Measurements from ENCODE around the gene AP4S1.
A peak's percentile ranks its signal among the peaks of the same experiment; 100 is the strongest.
"Not testable (repeated sequence)": the region's sequence is repeated elsewhere in the genome, so short reads cannot be mapped to it uniquely, and the experiment has no call there.

AP4S1 gene, protein sequence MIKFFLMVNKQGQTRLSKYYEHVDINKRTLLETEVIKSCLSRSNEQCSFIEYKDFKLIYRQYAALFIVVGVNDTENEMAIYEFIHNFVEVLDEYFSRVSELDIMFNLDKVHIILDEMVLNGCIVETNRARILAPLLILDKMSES

GRCh38 chr14:31025367-31026076 lies at the start of gene AP4S1:
TSS of gene AP4S1 (plus strand) at chr14:31025649. CDS start at chr14:31066197, 40,548 bp downstream.
- peak; percentile 35 for DNase-seq

- no peak for DNase-seq
These were observed 47.7 kb upstream of the AP4S1 start for GRCh38 chr14:30977752-30978151.

DNA sequence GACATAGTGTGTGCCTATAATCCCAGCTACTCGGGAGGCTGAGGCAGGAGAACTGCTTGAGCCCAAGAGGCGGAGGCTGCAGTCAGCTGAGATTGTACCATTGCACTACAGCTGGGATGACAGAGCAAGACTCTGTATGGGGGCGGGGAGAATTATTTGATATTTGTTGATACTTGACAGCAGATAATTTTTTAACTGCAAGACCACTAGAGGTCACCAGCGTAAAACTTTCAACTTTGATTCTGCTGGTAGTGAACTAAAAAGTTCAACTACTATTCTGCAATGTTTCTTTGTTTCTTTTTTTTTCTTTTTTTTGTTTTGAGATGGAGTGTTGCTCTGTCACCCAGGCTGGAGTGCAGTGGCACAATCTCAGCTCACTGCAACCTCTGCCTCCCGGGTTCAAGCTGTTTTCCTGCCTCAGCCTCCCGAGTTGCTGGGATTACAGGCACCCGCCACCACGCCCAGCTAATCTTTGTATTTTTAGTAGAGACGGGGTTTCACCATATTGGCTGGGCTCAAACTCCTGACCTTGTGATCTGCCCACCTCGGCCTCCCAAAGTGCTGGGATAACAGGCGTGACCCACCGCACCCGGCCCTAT lies 45.2 kb upstream of the AP4S1 start:
- not testable (repeated sequence) for DNase-seq

DNA sequence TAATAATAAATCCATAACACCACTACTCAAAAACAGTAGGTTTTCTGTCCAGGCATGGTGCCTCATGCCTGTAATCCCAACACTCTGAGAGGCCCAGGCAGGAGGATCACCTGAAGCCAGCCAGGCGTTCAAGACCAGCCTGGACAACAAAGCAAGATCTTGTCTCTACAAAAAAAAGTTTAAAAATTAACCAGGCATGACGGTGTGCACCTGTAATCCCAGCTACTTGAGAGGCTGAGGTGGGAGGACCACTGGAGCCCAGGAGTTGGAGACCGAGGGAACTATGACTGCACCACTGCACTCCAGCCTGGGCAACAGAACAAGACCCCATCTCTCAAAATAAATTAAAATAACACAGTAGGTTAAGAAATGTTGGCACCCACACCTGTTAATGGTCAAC lies 44.5 kb upstream of the AP4S1 start:
- no peak for DNase-seq

GRCh38 chr14:30982533-30982932 lies 42.9 kb upstream of the AP4S1 start:
- DNase-seq, result no peak

- no peak for DNase-seq
These were observed 41.6 kb upstream of the AP4S1 start for GRCh38 chr14:30983858-30984257.

GRCh38 chr14:30985796-30986195 lies 39.7 kb upstream of the AP4S1 start:
- DNase-seq, result no peak

GRCh38 chr14:30988509-30988908 lies 36.9 kb upstream of the AP4S1 start:
- no peak for DNase-seq

GRCh38 chr14:30990770-30991169 lies 34.7 kb upstream of the AP4S1 start:
- DNase-seq, result no peak

GRCh38 chr14:30991408-30991807 lies 34.0 kb upstream of the AP4S1 start:
- DNase-seq, result no peak

DNA sequence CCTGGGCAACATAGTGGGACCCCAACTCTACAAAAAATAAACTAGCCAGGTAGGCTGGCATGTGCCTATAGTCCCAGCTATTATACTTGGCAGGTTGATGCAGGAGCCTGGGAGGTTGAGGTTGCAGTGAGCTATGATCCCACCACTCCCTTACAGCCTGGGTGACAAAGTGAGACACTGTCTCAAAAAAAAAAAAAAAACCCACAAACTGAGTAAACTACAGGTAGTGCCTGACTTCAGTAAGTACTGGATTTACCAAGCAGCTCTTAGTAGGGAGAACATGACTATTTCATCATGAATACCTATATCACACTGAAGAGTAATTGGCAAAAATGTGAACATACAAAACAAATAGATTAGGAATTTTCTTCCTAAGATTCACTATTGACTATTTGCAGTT lies 32.4 kb upstream of the AP4S1 start:
- no peak for DNase-seq

- no peak for DNase-seq
These were observed 30.5 kb upstream of the AP4S1 start for GRCh38 chr14:30994681-30995620.

DNA sequence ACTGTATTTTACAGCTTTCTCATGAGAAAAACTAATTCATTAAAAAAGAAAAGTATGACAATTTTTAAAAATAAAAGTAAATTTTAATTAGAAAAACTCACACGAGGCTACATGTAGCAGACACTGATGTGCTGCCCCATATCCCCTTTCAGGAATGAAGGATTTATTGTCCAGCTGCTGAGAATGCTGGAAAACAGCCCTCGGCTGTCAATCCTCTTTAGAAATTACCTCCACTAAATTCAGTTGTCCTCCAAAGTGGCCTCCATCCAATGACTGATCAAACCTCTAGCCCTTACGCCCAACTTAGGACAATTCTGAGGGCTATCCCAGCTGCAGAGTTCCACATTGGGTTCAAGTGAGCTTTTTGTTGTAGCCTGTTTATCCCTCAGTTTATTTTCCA lies 29.8 kb upstream of the AP4S1 start:
- no peak for DNase-seq

- DNase-seq, result no peak
These were observed 28.4 kb upstream of the AP4S1 start for GRCh38 chr14:30996892-30997659.

GRCh38 chr14:30998100-30998706 lies 27.2 kb upstream of the AP4S1 start:
- DNase-seq, result no peak

DNA sequence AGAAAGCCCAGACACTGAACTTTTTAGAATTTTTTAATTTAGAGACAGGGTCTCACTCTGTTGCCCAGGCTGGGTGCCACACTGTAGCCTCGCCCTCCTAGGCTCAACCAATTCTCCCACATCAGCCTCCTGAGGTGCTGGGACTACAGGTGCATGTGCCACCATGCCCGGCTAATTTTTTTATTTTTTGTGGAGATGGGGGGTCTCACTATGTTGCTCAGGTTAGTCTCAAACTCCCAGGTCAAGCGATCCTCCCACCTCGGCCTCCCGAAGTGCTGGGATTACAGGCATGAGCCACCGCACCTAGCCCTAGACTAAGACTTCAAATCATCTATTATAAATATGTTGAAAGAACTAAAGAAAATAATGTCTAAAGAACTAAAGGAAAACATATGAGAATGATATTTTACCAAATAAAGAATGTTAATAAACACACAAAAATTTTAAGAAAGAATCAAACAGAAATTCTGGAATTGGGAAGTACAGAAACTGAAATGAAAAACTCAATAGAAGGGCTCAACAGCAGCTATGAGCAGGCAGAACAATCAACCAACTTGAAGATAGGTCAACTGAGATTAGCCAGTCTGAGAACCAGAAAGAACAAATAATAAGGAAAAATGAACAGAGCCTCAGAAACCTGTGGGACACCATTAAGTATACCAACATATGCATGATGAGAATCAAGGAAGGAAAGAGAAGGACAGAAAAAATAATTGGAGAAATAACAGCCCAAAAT lies 26.2 kb upstream of the AP4S1 start:
- no peak for DNase-seq

GRCh38 chr14:31000629-31001338 lies 24.7 kb upstream of the AP4S1 start:
- no peak for DNase-seq

DNA sequence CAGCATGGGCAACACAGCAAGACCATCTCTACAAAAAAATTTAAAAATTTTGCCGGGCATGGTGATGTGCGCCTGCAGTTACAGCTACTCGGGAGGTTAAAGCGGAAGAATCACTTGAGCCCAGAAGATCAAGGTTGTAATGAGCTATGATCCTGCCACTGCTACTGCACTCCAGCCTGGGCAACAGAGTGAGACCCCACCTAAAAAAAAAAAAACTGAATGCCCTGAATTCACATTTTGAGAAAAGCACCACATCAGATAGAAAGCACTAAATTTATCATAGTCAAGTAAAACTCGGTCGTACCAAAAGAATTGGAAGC lies 24.1 kb upstream of the AP4S1 start:
- no peak for DNase-seq

DNA sequence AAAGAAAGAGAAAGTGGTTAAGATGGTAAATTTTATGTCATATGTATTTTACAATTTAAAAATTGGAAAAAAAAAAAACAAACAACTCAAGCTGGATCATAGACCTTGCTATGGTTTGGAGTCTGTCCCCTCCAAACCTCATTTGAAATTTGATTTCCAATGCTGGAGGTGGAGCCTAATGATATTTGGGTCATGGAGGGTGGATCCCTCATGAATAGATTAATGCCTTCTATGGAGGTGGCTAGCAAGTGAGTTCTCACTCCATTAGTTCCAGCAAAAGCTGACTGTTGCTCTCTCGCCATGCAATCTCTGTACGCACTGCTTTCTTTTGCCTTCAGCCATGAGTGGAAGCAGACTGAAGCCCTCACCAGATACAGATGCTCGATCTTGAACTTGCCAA lies 22.2 kb upstream of the AP4S1 start:
- no peak for DNase-seq

- DNase-seq, result not testable (repeated sequence)
These were observed 21.4 kb upstream of the AP4S1 start for GRCh38 chr14:31004007-31004406.

GRCh38 chr14:31006703-31007102 lies 18.7 kb upstream of the AP4S1 start:
- no peak for DNase-seq
